Measurements from ENCODE around the gene SAA1. TPM values are rescaled to one million over a fixed set of nuclear protein-coding genes. Genes with fewer than 3 reads are reported as not detected.

Gene SAA1
- total and polyA plus RNA-seq, 9 of the 15 experiments (the other 6 are each of a cell fraction or from before 2014, with no cell fraction given): 6.3 TPM; not detected in 8

DNA sequence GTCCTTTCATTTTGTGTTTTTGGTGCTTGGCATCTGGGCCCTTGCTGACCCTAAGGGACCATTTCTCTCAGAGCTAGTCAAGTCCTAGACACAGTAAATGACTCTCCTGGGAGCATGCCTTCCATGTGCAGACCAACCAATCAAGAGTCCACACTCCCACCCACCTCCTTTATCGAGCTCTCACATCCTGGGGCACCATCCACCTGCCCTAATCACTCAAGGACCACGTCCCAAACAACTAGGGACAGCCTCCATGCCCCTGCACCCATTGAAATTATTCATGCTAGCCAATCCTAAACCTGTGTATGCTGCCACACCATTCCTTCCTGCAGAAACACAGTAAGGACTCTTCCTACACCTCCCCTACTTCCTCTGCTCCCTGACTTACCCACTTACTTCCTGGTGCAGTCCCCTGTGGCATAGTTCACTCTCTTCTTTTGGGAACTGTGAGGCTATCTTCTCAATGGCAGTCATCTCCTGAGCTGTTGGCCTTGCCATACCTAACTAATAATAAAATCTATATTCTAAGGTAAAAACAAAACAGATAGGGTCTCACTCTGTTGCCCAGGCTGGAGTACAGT lies 11.2 kb upstream of the SAA1 start:
- Histone ChIP-seq H3K9me3 (replicated peaks; ENCODE audit: control insufficient read depth, insufficient read depth, low read depth, low read length) (no peaks in the 10 kb centered on the region), H3K9ac (ENCODE audit: insufficient read depth in 1 of 2, low read depth in 2 of 2, low read length in 2 of 2) (no peak overlapping the region), H4K20me1 (replicated peaks; ENCODE audit: control insufficient read depth, insufficient read depth, low read length) (no peaks in the 10 kb centered on the region; the same call in 1 of the 2 replicates), H3K9me1 (ENCODE audit: control insufficient read depth, insufficient read depth, low read length) (no peaks in the 10 kb centered on the region), H3K4me1 (replicated peaks in 1 of 2; ENCODE audit: control insufficient read depth in 2 of 2, insufficient read depth in 2 of 2, low read length in 2 of 2) (no peaks in the 10 kb centered on the region), H2AFZ (ENCODE audit: low read depth, low read length) (no peak overlapping the region), H3K4me2 (ENCODE audit: insufficient read depth, low read length) (no peak overlapping the region), H3K36me3 (ENCODE audit: control insufficient read depth, insufficient read depth, low read length) (no peaks in the 10 kb centered on the region), H3K4me3 (no peak overlapping the region), H3K79me2 (ENCODE audit: control insufficient read depth, insufficient read depth, low read length) (no peaks in the 10 kb centered on the region), H3K27ac (ENCODE audit: extremely low read depth, low read depth, low read length) (no peak overlapping the region), H3K27me3 (ENCODE audit: control insufficient read depth in 2 of 2, insufficient read depth in 2 of 2, low read length in 2 of 2) (peaks cover 26 to 43% of the 10 kb centered on the region in 2 experiments)
- 0% methylated on average over 2 of the region's 2 CpGs for WGBS (ENCODE audit: insufficient coverage, low coverage, missing lambda C conversion rate)
- intact Hi-C loops (cut with micrococcal nuclease) (no loop called here), in situ Hi-C loops (cut with MboI) (loop anchor here (10.0 kb wide), 1 partner anchor 400 kb away; no protein-coding TSS in a partner anchor)
- ChIA-PET CTCF (ENCODE audit: low intra/inter-chr PET ratio) (no interaction called here), POLR2A (no interaction called here)
- ATAC-seq (no peak), DNase-seq (ENCODE audit: extremely low read depth in 1 of 4, low spot score in 3 of 4) (no peak), FAIRE-seq (no peak)
- BruUV-seq (replicated peaks): no TSS peak
- TF ChIP-seq EP300 (IDR thresholded peaks at IDR 0.05; ENCODE audit: low read length) (no peak), GTF2E2 (tag; IDR thresholded peaks at IDR 0.05) (no peak), ETV5 (CRISPR knock-in tag; IDR thresholded peaks at IDR 0.05; ENCODE audit: low read depth) (no peak), SRSF7 (optimal IDR thresholded peaks at IDR 0.05; ENCODE audit: low read depth, low read length) (no peak), ZNF75A (CRISPR knock-in tag; IDR thresholded peaks at IDR 0.05) (no peak), U2AF1 (optimal IDR thresholded peaks at IDR 0.05; ENCODE audit: low read depth, low read length) (no peak), HDAC6 (IDR thresholded peaks at IDR 0.05; ENCODE audit: low read depth, low read length) (no peak), NR2C1 (IDR thresholded peaks at IDR 0.05) (no peak), NR2C1 (tag; IDR thresholded peaks at IDR 0.05) (no peak), ARID4B (CRISPR knock-in tag; IDR thresholded peaks at IDR 0.05) (no peak), GABPB2 (CRISPR knock-in tag; conservative IDR thresholded peaks at IDR 0.05) (no peak), IRF2 (CRISPR knock-in tag; IDR thresholded peaks at IDR 0.05) (no peak), E2F5 (CRISPR knock-in tag; IDR thresholded peaks at IDR 0.05) (no peak), TFAM (CRISPR knock-in tag; conservative IDR thresholded peaks at IDR 0.05) (no peak), SP1 (CRISPR knock-in tag; IDR thresholded peaks at IDR 0.05) (no peak), DNMT1 (IDR thresholded peaks at IDR 0.05) (no peak)
- TF ChIP-seq, protein P1, sequence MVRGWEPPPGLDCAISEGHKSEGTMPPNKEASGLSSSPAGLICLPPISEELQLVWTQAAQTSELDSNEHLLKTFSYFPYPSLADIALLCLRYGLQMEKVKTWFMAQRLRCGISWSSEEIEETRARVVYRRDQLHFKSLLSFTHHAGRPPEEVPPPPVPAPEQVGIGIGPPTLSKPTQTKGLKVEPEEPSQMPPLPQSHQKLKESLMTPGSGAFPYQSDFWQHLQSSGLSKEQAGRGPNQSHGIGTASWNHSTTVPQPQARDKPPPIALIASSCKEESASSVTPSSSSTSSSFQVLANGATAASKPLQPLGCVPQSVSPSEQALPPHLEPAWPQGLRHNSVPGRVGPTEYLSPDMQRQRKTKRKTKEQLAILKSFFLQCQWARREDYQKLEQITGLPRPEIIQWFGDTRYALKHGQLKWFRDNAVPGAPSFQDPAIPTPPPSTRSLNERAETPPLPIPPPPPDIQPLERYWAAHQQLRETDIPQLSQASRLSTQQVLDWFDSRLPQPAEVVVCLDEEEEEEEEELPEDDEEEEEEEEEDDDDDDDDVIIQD (CRISPR knock-in tag; IDR thresholded peaks at IDR 0.05): no peak

Measured in K562 (cell line).